Measurements from ENCODE around the gene TXNRD2.
A peak's percentile ranks its signal among the peaks of the same experiment; 100 is the strongest.
"Not testable (repeated sequence)": the region's sequence is repeated elsewhere in the genome, so short reads cannot be mapped to it uniquely, and the experiment has no call there.

Gene TXNRD2

GRCh38 chr22:19957445-19957844 lies 15.8 kb upstream of the TXNRD2 start:
- Mint-ChIP-seq H3K9me3 (no peaks in the 10 kb centered on the region), H3K4me1 (peaks cover 11% of the 10 kb centered on the region), H3K4me3 (no peak overlapping the region), H3K27ac (no peak overlapping the region), H3K36me3 (no peaks in the 10 kb centered on the region), H3K27me3 (no peaks in the 10 kb centered on the region)
- no peak for DNase-seq
- CTCF ChIA-PET: no interaction called here

GRCh38 chr22:19955241-19956128 lies 13.9 kb upstream of the TXNRD2 start:
- peak overlapping the region; percentile 84 for H3K27ac Mint-ChIP-seq
- no peaks in the 10 kb centered on the region for H3K27me3 Mint-ChIP-seq
- H3K4me1 Mint-ChIP-seq: peaks cover 11% of the 10 kb centered on the region
- H3K9me3 Mint-ChIP-seq: no peaks in the 10 kb centered on the region
- H3K36me3 Mint-ChIP-seq: peaks cover 7% of the 10 kb centered on the region
- no peak for DNase-seq
- CTCF ChIA-PET: interaction anchor here (0.6 to 1.2 kb wide), 2 partner anchors 199 to 507 kb away, joined by 3 read pairs; no protein-coding TSS in a partner anchor
- no peak overlapping the region for H3K4me3 Mint-ChIP-seq

- Mint-ChIP-seq H3K9me3 (no peaks in the 10 kb centered on the region), H3K27me3 (no peaks in the 10 kb centered on the region), H3K4me3 (no peak overlapping the region), H3K4me1 (peaks cover 21% of the 10 kb centered on the region), H3K27ac (peak overlapping the region; percentile 22), H3K36me3 (peaks cover 15% of the 10 kb centered on the region)
- CTCF ChIA-PET: interaction anchor here (0.7 kb wide), 1 partner anchor 221 kb away, joined by 3 read pairs; no protein-coding TSS in a partner anchor
- no peak for DNase-seq
Observed at GRCh38 chr22:19951346-19951745, 9.7 kb upstream of the TXNRD2 start.

GRCh38 chr22:19948057-19948760 lies 6.6 kb upstream of the TXNRD2 start:
- DNase-seq: no peak
- H3K4me3 Mint-ChIP-seq: no peak overlapping the region
- no peaks in the 10 kb centered on the region for H3K9me3 Mint-ChIP-seq
- CTCF ChIA-PET: interaction anchor here (0.8 to 3.0 kb wide), 7 partner anchors 24 to 506 kb away, joined by 3 to 9 read pairs (median 3); partner anchors contain the start of gene GP1BB
- peaks cover 17% of the 10 kb centered on the region for H3K36me3 Mint-ChIP-seq
- H3K27ac Mint-ChIP-seq: no peak overlapping the region
- H3K4me1 Mint-ChIP-seq: peaks cover 21% of the 10 kb centered on the region
- no peaks in the 10 kb centered on the region for H3K27me3 Mint-ChIP-seq

- H3K4me3 Mint-ChIP-seq: peak overlapping the region; percentile 94
- no peak for DNase-seq
- peak overlapping the region; percentile 94 for H3K27ac Mint-ChIP-seq
- CTCF ChIA-PET: interaction anchor here (0.7 to 1.8 kb wide), 3 partner anchors 10 to 213 kb away, joined by 3 to 5 read pairs (median 5); no protein-coding TSS in a partner anchor
- no peaks in the 10 kb centered on the region for H3K9me3 Mint-ChIP-seq
- H3K4me1 Mint-ChIP-seq: peaks cover 45% of the 10 kb centered on the region
- H3K36me3 Mint-ChIP-seq: peaks cover 10% of the 10 kb centered on the region
- no peaks in the 10 kb centered on the region for H3K27me3 Mint-ChIP-seq
Observed at GRCh38 chr22:19943082-19944026, 1.7 kb upstream of the TXNRD2 start.

- H3K4me3 Mint-ChIP-seq: peak overlapping the region; percentile 94
- no peaks in the 10 kb centered on the region for H3K9me3 Mint-ChIP-seq
- peak overlapping the region; percentile 94 for H3K27ac Mint-ChIP-seq
- CTCF ChIA-PET: interaction anchor here (0.7 to 1.8 kb wide), 3 partner anchors 32 to 212 kb away, joined by 3 to 5 read pairs (median 4); no protein-coding TSS in a partner anchor
- H3K27me3 Mint-ChIP-seq: no peaks in the 10 kb centered on the region
- H3K4me1 Mint-ChIP-seq: peaks cover 41% of the 10 kb centered on the region
- peaks cover 17% of the 10 kb centered on the region for H3K36me3 Mint-ChIP-seq
- DNase-seq: no peak
Observed at GRCh38 chr22:19942157-19943081, 801 bp upstream of the TXNRD2 start.

GRCh38 chr22:19940536-19941364 lies 868 bp downstream of the TXNRD2 start:
- Mint-ChIP-seq H3K27ac (peak overlapping the region; percentile 94), H3K36me3 (peaks cover 24% of the 10 kb centered on the region), H3K4me1 (peaks cover 35% of the 10 kb centered on the region), H3K9me3 (peaks cover 8% of the 10 kb centered on the region), H3K27me3 (no peaks in the 10 kb centered on the region), H3K4me3 (peak overlapping the region; percentile 94)
- CTCF ChIA-PET: interaction anchor here (0.7 to 1.2 kb wide), 2 partner anchors 31 to 167 kb away, joined by 3 to 4 read pairs; no protein-coding TSS in a partner anchor
- no peak for DNase-seq

- no peak for DNase-seq
- Mint-ChIP-seq H3K27me3 (no peaks in the 10 kb centered on the region), H3K9me3 (peaks cover 14% of the 10 kb centered on the region), H3K4me3 (no peak overlapping the region), H3K36me3 (peaks cover 28% of the 10 kb centered on the region), H3K27ac (no peak overlapping the region), H3K4me1 (peaks cover 21% of the 10 kb centered on the region)
- CTCF ChIA-PET: interaction anchor here (1.0 to 1.3 kb wide), 2 partner anchors 28 to 208 kb away, joined by 3 to 4 read pairs; no protein-coding TSS in a partner anchor
Observed at GRCh38 chr22:19937616-19938473, 3.8 kb downstream of the TXNRD2 start.

GRCh38 chr22:19936513-19936912 lies 5.1 kb downstream of the TXNRD2 start:
- Mint-ChIP-seq H3K27ac (no peak overlapping the region), H3K9me3 (peaks cover 14% of the 10 kb centered on the region), H3K27me3 (no peaks in the 10 kb centered on the region), H3K4me3 (no peak overlapping the region), H3K4me1 (peaks cover 15% of the 10 kb centered on the region), H3K36me3 (peaks cover 26% of the 10 kb centered on the region)
- no peak for DNase-seq
- CTCF ChIA-PET: interaction anchor here (1.3 kb wide), 1 partner anchor 26 kb away, joined by 3 read pairs; no protein-coding TSS in a partner anchor

- DNase-seq, H3K4me3 Mint-ChIP-seq, H3K27me3 Mint-ChIP-seq, H3K4me1 Mint-ChIP-seq, H3K27ac Mint-ChIP-seq, CTCF ChIA-PET: not testable (repeated sequence)
- H3K9me3 Mint-ChIP-seq: peaks cover 14% of the 10 kb centered on the region
- peaks cover 26% of the 10 kb centered on the region for H3K36me3 Mint-ChIP-seq
Observed at GRCh38 chr22:19935123-19935718, 6.4 kb downstream of the TXNRD2 start.

All from activated naive CD4-positive, alpha-beta T cell treated with anti-CD3 and anti-CD28 coated beads, Interleukin-2, amount 10 ng/mL, durations not matched to agents 7 days and 5 days (primary cell).